HG03175 (cell line): ENCODE data around the gene RPL36.

ENCODE experiments used
- ATAC-seq: cut with Tn5 transposase; IDR thresholded peaks from one replicate; pipeline ENCODE4 v1.9.1; 2021; ENCODE audit warnings: mild to moderate bottlenecking, moderate library complexity; ENCODE audit not compliant: unreplicated experiment

RPL36 gene

GRCh38 chr19:5673752-5674151, 16.3 kb upstream of the RPL36 start:
- no peak for ATAC-seq

DNA sequence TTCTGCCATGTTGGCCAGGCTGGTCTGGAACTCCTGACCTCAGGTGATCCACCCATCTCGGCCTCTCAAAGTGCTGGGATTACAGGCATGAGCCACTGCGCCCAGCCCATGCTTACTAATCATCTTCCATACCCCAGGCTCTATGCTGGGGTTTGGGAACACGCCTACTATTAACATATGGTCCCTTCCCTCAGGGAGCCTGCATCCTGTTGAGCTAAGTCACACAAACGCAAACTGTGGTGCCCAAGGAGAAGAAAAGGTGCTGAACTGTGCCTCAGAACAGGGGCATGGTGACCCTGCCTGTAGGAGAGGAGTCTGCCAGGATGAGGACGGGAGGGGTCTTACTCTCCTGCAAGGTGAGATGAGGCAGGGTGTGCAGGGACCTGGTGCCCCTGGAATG, 15.4 kb upstream of the RPL36 start:
- ATAC-seq, result no peak

DNA sequence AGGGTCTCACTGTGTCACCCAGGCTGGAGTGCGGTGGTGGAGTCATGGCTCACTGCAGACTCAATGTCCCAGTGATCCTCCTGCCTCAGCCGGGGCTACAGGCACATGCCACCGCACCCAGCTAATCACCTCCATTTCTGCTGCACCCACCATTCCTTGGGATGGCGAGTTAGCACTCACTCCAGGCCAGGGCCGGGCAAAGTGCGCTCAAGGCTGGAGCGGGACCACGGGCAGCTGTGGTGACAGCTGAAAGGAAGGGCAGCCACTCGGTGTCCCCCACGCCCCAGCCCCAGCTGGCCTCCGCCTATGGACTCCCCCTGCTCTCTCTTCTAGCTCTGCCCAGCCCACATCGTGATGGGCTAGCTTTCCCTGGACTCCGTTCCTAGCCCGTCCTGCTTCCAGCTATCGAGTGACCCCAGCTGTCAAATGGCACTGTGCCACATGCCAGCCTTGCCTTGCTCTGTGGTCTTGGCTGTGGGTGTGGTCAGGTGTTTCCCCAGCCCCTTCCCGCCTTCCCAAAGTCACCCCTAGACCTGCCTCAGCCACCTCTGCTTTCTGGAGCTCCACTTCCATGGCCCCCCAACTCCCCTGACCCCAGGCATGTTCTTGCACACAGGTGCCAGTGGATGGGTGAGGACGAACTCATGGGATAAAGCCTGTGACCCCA, 13.9 kb upstream of the RPL36 start:
- ATAC-seq, result no peak

DNA sequence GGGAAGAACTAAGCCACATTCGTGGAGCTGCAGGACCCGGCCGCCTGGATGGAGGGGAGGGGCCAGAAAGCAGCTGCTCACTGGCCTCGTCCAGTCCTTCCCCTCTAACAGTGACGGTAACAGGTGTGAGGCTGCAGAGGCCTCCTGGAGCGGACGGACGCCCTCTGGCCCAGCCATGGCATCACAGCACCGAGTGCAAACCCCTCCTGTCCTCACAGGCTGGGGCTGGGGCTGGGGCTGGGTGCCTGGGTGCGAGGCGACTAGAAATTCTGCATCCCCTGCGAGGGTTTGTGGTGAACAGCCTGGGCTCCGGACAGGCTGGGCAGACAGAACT, 13.4 kb upstream of the RPL36 start:
- ATAC-seq, result no peak

DNA sequence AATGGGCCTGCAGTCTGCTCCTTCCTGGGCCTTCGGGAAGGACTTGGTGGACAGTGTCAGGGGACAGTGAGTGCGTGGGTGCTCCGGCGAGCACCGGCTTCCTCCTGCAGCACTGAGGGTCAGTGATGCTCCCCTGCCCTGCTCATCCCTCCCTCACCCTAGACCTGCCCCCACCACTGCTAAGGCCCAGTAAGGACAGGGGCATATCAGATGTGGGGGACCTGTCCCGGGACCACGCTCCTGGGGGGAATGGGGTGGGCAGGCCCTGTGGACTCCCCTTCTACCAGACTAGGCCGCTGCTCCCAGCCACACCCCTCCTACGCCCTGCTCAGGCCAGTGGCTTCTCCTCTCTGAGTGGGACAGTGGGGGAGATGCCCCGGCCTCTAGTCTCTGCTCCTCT, 13.0 kb upstream of the RPL36 start:
- ATAC-seq, result no peak

GRCh38 chr19:5677580-5677979, 12.5 kb upstream of the RPL36 start:
- ATAC-seq, result no peak

- no peak for ATAC-seq
These were observed 11.9 kb upstream of the RPL36 start for GRCh38 chr19:5678071-5678718.

DNA sequence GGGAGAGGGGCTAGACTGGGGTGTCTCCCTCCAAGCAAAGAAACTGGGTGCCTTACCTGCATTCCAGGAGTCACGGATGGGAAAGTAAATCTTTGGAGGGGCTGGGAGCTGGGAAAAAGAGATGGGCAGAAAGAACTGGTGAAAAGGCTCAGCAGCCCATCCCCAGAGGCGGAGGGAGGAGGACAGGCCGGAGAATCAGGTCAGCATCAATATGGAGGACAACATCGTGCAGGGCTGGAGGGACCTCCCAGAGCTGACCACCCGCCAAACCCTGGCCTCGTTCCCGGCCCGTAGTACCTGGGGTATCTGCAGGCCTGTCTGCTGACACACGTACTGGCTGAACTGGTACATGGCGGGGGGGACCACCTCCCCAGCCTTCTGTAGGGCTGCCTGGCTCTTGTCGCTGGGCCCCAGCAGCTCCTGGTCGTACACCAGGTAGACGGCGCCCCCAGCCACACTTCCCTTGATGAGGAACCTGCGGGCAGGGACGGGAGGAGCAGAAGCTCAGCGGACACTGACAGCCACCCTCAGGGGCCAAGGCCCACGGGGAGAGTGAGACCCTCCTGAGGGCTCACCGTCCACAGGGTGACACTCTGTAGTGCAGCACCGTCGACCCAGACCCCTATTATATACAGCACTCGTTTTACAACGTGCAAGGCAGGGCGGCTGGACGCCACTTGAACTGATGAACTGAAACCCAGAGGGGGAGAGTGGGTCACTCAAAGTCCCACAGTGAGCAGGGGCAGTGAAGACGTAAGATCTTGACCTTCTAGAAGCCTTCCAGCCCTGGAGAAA, 10.6 kb upstream of the RPL36 start:
- no peak for ATAC-seq

GRCh38 chr19:5680084-5680436, 10.0 kb upstream of the RPL36 start:
- ATAC-seq, result no peak

GRCh38 chr19:5680437-5681368, 9.4 kb upstream of the RPL36 start, which contains the start of the genes HSD11B1L and MICOS13:
Gene HSD11B1L (plus strand): TSS chr19:5681027. CDS start chr19:5684833, 3,806 bp downstream.
Gene MICOS13 (minus strand): TSS chr19:5680516. CDS start chr19:5680486, 30 bp downstream.
- ATAC-seq, result peak; percentile 93

- ATAC-seq, result no peak
These were observed 8.5 kb upstream of the RPL36 start for GRCh38 chr19:5681391-5682106.

- no peak for ATAC-seq
These were observed 8.0 kb upstream of the RPL36 start for GRCh38 chr19:5682107-5682482.

DNA sequence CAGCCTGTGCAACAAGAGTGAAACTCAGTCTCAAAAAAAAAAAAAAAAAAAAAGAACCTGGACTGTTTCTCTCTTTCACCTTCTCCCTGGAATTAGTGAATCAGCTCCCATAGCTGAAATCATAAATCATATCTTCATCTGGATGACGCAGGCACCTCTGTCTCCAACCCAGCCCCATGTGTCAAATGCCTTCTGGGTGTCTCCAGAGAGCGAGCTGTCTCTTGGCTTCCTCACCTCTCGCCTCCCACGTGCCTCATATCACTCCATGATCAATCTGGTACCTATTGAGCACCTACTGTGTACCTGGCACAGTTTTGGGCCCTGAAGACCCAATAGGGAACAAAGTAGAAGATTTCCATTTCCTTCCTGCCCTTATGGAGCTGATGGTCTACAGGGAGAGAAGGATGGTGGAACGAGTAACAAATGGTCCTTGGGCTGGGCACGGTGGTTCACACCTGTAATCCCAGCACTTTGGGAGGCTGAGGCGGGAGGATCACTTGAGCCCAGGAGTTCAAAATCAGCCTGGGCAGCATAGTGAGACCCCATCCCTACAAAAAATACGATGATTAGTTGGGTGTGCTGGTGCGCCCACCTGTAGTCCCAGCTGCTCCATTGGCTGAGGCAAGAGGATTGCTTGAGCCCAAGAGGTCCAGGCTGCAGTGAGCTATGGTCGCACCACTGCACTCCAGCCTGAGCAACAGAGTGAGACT, 6.8 kb upstream of the RPL36 start:
- ATAC-seq, result no peak

DNA sequence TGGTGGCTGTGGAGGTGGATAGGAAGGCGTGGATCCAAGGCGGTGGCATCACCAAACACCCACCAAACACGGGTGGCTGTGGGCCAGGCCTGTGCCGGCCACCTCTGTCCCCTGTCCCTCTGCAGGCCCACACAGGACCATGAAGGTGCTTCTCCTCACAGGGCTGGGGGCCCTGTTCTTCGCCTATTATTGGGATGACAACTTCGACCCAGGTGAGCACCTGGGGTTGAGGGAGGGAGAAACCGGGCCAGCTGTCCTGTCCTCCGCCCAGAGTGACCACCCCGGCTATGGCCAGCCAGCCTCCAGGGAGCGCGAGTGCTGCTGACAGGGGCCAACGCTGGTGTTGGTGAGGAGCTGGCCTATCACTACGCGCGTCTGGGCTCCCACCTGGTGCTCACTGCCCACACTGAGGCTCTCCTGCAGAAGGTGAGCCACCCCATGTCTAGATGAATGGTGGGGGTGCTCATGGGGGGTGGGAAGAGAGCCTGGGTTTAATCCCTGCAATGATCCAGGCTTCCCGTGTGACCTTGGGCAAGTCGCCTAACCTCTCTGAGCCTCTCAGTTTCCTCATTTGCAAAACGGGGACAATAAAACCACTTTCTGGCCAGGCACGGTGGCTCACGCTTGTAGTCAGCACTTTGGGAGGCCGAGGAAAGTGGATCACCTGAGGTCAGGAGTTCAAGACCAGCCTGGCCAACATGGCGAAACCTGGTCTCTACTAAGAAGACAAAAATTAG, 5.2 kb upstream of the RPL36 start:
- ATAC-seq, result no peak

DNA sequence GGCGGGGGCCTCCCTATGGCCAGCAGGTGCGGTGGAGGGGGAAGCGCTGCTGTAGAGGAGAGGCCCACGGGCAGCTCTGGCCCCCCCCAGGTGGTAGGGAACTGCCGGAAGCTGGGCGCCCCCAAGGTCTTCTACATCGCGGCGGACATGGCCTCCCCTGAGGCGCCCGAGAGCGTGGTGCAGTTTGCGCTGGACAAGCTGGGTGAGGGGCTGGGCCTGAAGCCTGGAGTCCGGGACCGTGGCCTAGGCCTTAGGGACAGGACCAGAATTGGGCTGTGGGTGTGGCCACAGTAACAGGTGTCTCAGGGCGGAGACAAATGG, 3.8 kb upstream of the RPL36 start:
- no peak for ATAC-seq

DNA sequence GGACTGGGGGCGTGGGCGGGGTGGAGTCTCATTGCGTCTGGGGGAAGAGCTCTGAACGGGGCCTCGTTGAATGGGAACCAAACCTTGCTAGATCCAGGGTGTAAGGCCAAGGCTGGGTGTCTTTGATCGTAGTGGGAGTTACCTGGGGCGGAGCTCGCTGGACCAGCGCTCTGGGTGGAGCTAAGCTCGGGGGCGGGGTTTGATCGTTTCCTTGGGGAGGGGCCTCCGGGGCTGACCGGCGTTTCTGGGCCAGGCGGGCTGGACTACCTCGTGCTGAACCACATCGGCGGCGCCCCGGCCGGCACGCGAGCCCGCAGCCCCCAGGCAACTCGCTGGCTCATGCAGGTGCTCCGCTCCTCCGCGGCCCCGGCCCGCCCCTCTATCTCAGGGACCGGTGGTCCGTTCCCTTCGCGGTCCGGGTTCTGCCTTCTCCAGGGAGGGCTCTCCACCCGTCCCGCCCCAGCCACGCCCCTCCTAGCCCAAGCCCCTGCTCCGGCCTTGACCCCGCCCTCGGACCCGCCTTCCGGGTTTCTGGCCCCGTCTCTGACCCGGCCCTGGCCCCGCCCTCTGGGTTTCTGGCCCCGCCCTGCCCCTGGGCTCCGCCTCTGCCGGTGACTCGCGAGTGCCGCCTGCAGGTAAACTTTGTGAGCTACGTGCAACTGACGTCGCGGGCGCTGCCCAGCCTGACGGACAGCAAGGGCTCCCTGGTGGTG, 3.3 kb upstream of the RPL36 start:
- peak; percentile 53 for ATAC-seq

DNA sequence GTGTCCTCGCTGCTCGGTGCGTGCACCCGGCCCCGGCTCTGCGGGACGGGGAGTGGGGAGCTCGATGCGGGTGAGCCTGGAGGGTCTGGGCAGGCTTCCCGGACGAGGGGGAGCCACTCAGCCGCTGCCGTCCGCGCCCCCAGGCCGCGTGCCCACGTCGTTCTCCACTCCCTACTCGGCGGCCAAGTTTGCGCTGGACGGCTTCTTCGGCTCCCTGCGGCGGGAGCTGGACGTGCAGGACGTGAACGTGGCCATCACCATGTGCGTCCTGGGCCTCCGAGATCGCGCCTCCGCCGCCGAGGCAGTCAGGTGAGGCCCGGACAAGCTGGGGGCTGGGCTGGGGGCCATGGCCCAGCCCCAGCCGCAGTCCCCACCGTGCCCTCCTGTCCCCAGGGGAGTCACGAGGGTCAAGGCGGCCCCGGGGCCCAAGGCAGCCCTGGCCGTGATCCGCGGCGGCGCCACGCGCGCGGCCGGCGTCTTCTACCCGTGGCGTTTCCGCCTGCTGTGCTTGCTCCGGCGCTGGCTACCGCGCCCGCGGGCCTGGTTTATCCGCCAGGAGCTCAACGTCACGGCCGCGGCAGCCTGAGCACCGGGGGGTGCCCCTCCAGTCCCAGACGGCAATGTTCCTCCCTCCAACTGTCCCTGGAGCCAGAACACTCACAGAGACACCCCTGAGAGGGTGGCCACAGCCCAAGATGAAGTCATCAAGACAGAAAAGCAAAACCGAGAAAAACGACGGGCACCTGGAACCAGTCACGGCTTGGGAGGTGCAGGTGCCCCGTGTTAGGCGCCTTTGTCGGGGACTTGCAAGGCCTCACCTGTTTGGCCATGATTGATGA, 2.5 kb upstream of the RPL36 start:
- ATAC-seq, result no peak
